AG09319 (cell line): ENCODE data around the gene MEG3.
A peak's percentile ranks its signal among the peaks of the same experiment; 100 is the strongest.

Experiments used
- DNase-seq: peaks from one replicate; pipeline ENCODE4 v3.0.0-alpha.2; 2010; ENCODE audit warnings: low read depth; ENCODE audit errors: extremely low read depth
- TF ChIP-seq, protein P1 (sequence below): IDR thresholded peaks from 2 replicates; pipeline ENCODE4 v1.5.1; 2011; ENCODE audit warnings: low read depth, mild to moderate bottlenecking, inconsistent platforms, low read length, moderate library complexity

Gene MEG3

GRCh38 chr14:100864960-100865681, 39.2 kb downstream of the MEG3 start:
- DNase-seq: peak; percentile 16
- TF ChIP-seq, protein P1, sequence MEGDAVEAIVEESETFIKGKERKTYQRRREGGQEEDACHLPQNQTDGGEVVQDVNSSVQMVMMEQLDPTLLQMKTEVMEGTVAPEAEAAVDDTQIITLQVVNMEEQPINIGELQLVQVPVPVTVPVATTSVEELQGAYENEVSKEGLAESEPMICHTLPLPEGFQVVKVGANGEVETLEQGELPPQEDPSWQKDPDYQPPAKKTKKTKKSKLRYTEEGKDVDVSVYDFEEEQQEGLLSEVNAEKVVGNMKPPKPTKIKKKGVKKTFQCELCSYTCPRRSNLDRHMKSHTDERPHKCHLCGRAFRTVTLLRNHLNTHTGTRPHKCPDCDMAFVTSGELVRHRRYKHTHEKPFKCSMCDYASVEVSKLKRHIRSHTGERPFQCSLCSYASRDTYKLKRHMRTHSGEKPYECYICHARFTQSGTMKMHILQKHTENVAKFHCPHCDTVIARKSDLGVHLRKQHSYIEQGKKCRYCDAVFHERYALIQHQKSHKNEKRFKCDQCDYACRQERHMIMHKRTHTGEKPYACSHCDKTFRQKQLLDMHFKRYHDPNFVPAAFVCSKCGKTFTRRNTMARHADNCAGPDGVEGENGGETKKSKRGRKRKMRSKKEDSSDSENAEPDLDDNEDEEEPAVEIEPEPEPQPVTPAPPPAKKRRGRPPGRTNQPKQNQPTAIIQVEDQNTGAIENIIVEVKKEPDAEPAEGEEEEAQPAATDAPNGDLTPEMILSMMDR: no peak

DNA sequence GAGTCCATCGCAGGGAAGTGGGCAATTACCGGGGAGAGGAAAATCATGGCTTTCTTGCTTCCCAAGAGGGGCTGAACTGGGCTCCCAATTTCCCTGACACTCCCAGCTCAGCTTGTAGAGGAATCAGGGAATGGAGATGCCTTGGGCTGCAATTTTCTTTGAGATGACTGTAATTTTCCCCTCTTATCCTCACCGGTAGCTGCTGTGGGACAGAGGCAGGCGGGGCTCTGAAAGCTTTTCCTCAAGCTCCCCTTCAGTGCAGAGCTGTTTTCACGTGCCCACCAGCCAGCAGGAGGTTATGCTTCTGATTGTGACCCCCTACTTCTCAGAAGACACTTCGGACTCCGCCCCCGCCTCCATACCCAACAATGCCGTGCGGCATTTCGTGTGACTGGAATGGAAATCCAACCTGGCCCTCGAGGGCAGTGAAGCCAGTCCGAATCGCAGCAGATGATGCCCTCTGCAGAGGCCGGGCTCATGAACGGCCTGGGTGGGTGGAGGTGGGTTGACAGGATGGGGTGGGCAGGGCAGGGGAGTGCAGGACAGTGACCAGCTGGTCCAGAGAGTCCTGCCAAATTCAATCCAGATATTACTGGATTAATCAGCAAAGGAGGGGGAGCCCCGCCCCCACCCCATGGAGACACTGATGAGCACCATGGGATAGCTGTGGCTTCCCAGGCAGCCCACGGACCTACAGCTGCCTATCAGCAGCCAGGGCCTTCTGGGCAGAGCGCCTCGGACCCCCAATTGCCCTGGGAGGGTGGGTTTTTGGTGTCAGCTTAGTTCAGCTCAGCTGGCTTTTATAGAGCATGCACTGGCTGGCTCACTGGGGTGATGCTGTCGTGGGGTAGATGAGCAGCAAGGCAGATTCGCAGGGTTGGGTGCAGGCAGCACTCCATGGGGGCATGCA, 40.0 kb downstream of the MEG3 start:
- no peak for DNase-seq
- TF ChIP-seq, protein P1: no peak

DNA sequence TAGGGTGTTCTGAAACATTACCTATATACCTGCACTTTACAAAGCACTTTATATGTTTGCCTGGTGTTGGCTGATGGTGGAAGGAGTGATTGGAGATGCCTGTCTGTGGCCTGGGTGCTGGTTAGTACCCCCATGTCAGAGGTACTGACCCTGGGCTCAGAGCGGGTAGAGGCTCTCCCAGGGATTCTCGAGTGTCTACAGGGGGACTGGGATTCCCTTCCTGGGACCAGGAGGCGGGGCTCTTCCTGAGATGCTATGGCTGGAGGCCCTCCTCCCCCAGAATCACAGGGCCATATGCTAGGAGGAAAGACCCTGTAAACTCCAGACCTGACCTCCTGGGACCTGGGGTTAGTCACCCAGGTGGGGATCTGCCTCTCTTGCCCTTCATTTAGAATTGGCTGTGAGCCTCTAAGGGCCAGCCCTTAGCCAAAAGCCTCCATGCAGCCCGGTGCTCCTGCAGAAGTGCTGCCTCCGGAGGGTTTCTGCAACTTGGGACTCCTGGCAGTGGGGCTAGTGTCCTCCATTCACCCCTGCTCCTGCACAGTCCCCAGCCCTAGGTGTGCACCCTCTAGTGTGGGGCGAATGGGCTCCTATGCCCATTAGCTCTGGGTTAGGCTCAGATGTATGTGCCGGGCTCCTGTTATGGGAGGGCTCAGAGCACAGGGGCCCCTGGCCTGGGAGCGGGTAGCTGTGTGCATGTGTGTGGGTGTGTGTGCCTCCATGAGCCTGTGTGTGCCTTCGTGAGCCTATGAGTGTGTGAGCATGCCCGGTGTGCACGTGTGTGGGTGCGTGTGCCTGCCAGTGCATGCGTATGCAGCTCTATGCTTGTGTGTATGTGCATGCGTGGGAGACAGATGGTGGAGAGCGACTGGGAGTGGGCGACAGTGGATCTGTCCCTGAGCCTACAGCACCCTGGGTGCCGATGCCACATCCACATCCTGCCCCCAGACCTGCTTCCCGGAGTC, 41.0 kb downstream of the MEG3 start:
- TF ChIP-seq, protein P1: no peak
- no peak for DNase-seq

DNA sequence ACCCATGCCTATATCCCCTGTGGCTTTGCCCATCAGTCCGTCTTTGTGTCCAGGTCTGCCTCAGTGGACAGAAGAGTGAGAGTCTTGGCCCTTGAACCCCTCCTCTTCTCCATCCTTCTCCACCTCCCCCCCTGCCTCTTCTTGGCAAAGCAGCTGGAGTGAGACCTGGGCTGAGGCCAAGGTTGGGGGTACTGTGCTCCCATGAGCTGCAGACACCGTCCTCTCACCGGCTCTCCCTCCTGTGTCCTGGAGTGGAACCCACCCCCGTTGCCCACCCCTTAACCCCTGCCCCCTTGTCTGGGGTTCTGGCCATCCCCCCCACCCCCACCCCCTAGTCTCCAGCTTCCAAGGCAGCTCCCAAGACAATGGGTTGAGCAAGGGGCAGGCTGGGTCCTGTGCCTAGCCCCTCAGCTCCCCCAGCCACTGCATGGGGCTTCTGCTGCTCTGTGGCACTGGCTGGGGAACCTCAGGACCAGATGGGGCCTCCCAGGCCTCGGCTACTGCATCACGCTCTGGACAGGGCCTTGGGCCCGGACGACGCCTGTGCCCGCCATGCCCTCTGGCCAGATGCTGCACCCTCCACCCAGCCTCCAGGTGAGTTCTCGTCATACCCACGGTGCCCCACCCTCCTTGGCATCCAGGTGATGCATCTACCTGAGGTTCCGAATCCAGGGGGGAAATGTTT, 41.9 kb downstream of the MEG3 start:
- DNase-seq: no peak
- TF ChIP-seq, protein P1: no peak

GRCh38 chr14:100868621-100869370, 42.9 kb downstream of the MEG3 start:
- TF ChIP-seq, protein P1: no peak
- DNase-seq: no peak
